ENCODE data around the gene ACTN3.

ACTN3 gene

GRCh38 chr11:66545701-66546367, 869 bp upstream of the ACTN3 start, which contains the start of gene ZDHHC24:
ZDHHC24 (minus strand) TSS chr11:66546048; CDS start chr11:66546003, 45 bp downstream.
- peak; percentile 89 for FAIRE-seq

- FAIRE-seq = no peak
These were observed 411 bp downstream of the ACTN3 start for GRCh38 chr11:66546966-66547661.

GRCh38 chr11:66547662-66548009, 933 bp downstream of the ACTN3 start:
- FAIRE-seq = no peak

- no peak for FAIRE-seq
These were observed 1.3 kb downstream of the ACTN3 start for GRCh38 chr11:66548041-66548440.

GRCh38 chr11:66548774-66549630, 2.3 kb downstream of the ACTN3 start:
- no peak for FAIRE-seq

GRCh38 chr11:66549696-66550095, 3.0 kb downstream of the ACTN3 start:
- FAIRE-seq = no peak

- no peak for FAIRE-seq
These were observed 4.2 kb downstream of the ACTN3 start for GRCh38 chr11:66550887-66551286.

GRCh38 chr11:66554602-66555001, 7.9 kb downstream of the ACTN3 start:
- no peak for FAIRE-seq

- no peak for FAIRE-seq
These were observed 8.7 kb downstream of the ACTN3 start for GRCh38 chr11:66555416-66555815.

GRCh38 chr11:66556086-66556485, 9.4 kb downstream of the ACTN3 start:
- FAIRE-seq = no peak

- no peak for FAIRE-seq
These were observed 11.1 kb downstream of the ACTN3 start for GRCh38 chr11:66557733-66558326.

GRCh38 chr11:66559142-66559865, 12.6 kb downstream of the ACTN3 start:
- FAIRE-seq = no peak

- FAIRE-seq = no peak
These were observed 13.4 kb downstream of the ACTN3 start for GRCh38 chr11:66559866-66560676.

- FAIRE-seq = no peak
These were observed 14.7 kb downstream of the ACTN3 start for GRCh38 chr11:66561178-66561974.

GRCh38 chr11:66561975-66562248, 15.2 kb downstream of the ACTN3 start:
- no peak for FAIRE-seq

- no peak for FAIRE-seq
These were observed 15.6 kb downstream of the ACTN3 start for GRCh38 chr11:66562275-66562674.

GRCh38 chr11:66562907-66563583, 16.3 kb downstream of the ACTN3 start:
- FAIRE-seq = no peak

- FAIRE-seq = no peak
These were observed 17.1 kb downstream of the ACTN3 start for GRCh38 chr11:66563832-66564231.

- no peak for FAIRE-seq
These were observed 17.8 kb downstream of the ACTN3 start for GRCh38 chr11:66564538-66564937.

- no peak for FAIRE-seq
These were observed 18.3 kb downstream of the ACTN3 start for GRCh38 chr11:66564984-66565383.

Data from endometrium (tissue), 2 donors.